HepG2 (cell line): ENCODE data around the gene ANLN.

Experiments used
- CEBPB ChIP-seq: IDR thresholded peaks from 2 replicates; pipeline ENCODE4 v1.6.1; 2011; ENCODE audit warnings: low read depth, low read length, improper control_type of control experiment, borderline replicate concordance
- CHCHD3 ChIP-seq: sonication (generic); formaldehyde crosslinking; IDR thresholded peaks from 2 replicates; pipeline ENCODE4 v1.8.0; 2022; ENCODE audit warnings: mild to moderate bottlenecking, missing genetic modification reagents, moderate library complexity
- CREM ChIP-seq, 2 experiments: sonication (generic) in 1 of 2; formaldehyde crosslinking in 1 of 2; IDR thresholded peaks; 2 replicates each; pipeline versions ENCODE4 v1.4.0 to v1.6.1; 2016 to 2020; ENCODE audit warnings: antibody characterized with exemption in 1 of 2, mild to moderate bottlenecking in 1 of 2, missing genetic modification reagents in 1 of 2
- FOXM1 ChIP-seq: sonication (generic); formaldehyde crosslinking; IDR thresholded peaks from 2 replicates; pipeline ENCODE4 v1.5.0; 2020; ENCODE audit warnings: missing genetic modification reagents
- MED1 ChIP-seq: sonication (generic); formaldehyde crosslinking; IDR thresholded peaks from 2 replicates; pipeline ENCODE4 v1.4.0; 2020; ENCODE audit warnings: missing genetic modification reagents
- POLR2A ChIP-seq, 2 experiments: IDR thresholded peaks; 2 replicates each; pipeline ENCODE4 v1.6.1; 2011; ENCODE audit warnings: low read depth in 2 of 2, low read length in 2 of 2, mild to moderate bottlenecking in 1 of 2, moderate library complexity in 1 of 2; ENCODE audit not compliant: insufficient read depth in 1 of 2
- TCF7L2 ChIP-seq: IDR thresholded peaks from 2 replicates; pipeline ENCODE4 v1.6.1; 2011; ENCODE audit warnings: mild to moderate bottlenecking, low read depth, low read length, moderate library complexity
- TF ChIP-seq, protein P1 (sequence below): sonication (generic); formaldehyde crosslinking; IDR thresholded peaks from 2 replicates; pipeline ENCODE4 v1.5.0; 2020; ENCODE audit warnings: mild to moderate bottlenecking, missing genetic modification reagents, moderate library complexity
- TF ChIP-seq, protein P2 (sequence below): IDR thresholded peaks from 2 replicates; pipeline ENCODE4 v1.6.1; 2016; ENCODE audit warnings: missing compliant biosample characterization, missing genetic modification reagents, borderline replicate concordance

DNA sequence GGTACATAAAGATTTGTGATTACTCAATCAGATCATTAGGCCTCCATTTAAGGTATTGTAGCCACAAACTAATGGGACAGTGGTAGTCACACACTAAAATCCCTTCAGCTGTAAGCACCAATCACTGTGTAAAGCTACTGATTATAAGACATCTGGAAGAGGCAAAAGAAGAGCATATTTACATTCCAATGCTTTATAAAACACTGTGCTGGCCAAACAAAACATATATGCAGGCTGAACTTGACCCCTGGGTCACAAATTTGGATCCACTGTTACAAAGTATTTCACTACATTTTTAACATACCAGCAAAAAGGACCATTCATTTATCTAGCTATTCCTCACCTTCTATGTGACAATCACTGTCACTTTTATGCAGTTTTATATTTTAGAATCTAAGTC, 41.4 kb upstream of the ANLN start:
- TF ChIP-seq CREM (IDR thresholded peaks at IDR 0.05) (no peak), CREM (CRISPR knock-in tag; IDR thresholded peaks at IDR 0.05) (no peak), FOXM1 (CRISPR knock-in tag) (no peak), POLR2A (IDR thresholded peaks at IDR 0.05; ENCODE audit: insufficient read depth in 1 of 2, low read depth in 2 of 2, low read length in 2 of 2) (no peak), TCF7L2 (no peak), MED1 (CRISPR knock-in tag) (no peak), CHCHD3 (CRISPR knock-in tag) (no peak), CEBPB (no peak)
- TF ChIP-seq, protein P1, sequence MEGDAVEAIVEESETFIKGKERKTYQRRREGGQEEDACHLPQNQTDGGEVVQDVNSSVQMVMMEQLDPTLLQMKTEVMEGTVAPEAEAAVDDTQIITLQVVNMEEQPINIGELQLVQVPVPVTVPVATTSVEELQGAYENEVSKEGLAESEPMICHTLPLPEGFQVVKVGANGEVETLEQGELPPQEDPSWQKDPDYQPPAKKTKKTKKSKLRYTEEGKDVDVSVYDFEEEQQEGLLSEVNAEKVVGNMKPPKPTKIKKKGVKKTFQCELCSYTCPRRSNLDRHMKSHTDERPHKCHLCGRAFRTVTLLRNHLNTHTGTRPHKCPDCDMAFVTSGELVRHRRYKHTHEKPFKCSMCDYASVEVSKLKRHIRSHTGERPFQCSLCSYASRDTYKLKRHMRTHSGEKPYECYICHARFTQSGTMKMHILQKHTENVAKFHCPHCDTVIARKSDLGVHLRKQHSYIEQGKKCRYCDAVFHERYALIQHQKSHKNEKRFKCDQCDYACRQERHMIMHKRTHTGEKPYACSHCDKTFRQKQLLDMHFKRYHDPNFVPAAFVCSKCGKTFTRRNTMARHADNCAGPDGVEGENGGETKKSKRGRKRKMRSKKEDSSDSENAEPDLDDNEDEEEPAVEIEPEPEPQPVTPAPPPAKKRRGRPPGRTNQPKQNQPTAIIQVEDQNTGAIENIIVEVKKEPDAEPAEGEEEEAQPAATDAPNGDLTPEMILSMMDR (CRISPR knock-in tag), result no peak
- TF ChIP-seq, protein P2, sequence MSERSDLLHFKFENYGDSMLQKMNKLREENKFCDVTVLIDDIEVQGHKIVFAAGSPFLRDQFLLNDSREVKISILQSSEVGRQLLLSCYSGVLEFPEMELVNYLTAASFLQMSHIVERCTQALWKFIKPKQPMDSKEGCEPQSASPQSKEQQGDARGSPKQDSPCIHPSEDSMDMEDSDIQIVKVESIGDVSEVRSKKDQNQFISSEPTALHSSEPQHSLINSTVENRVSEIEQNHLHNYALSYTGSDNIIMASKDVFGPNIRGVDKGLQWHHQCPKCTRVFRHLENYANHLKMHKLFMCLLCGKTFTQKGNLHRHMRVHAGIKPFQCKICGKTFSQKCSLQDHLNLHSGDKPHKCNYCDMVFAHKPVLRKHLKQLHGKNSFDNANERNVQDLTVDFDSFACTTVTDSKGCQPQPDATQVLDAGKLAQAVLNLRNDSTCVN, result no peak
